HUES64 (cell line): ENCODE measurements around the gene S100P.
"Not testable (repeated sequence)": the region's sequence is repeated elsewhere in the genome, so short reads cannot be mapped to it uniquely, and the experiment has no call there.

ENCODE experiments used
- H3K27ac ChIP-seq: 2 replicates; pipeline ENCODE4 v1.7.0; 2013; ENCODE audit warnings: low read depth, low read length, inconsistent platforms
- H3K27me3 ChIP-seq: 2 replicates; pipeline ENCODE4 v1.6.1; 2013; ENCODE audit warnings: mild to moderate bottlenecking, low read length; ENCODE audit not compliant: insufficient read depth
- H3K36me3 ChIP-seq: 2 replicates; pipeline ENCODE4 v1.6.1; 2013; ENCODE audit warnings: mild to moderate bottlenecking, low read length; ENCODE audit not compliant: insufficient read depth
- H3K4me1 ChIP-seq: 2 replicates; pipeline ENCODE4 v1.6.1; 2013; ENCODE audit warnings: mild to moderate bottlenecking, low read length, moderate library complexity; ENCODE audit not compliant: insufficient read depth
- H3K4me3 ChIP-seq: 2 replicates; pipeline ENCODE4 v1.5.1; 2013; ENCODE audit warnings: mild to moderate bottlenecking, low read length, moderate library complexity
- H3K9ac ChIP-seq: 2 replicates; pipeline ENCODE4 v1.6.1; 2013; ENCODE audit warnings: mild to moderate bottlenecking, low read depth, low read length
- H3K9me3 ChIP-seq: 2 replicates; pipeline ENCODE4 v1.6.1; 2013; ENCODE audit warnings: low read depth, low read length; ENCODE audit not compliant: insufficient read depth
- WGBS: fragments of 150-250, 120-280 bp; methylation state at CpG from one replicate; pipeline ENCODE4 v1.1.7; 2013; ENCODE audit warnings: missing lambda C conversion rate; 5-methylcytosine and 5-hydroxymethylcytosine counted together

S100P gene

GRCh38 chr4:6658597-6659075 is 35.0 kb upstream of the S100P start:
- Histone ChIP-seq H3K36me3 (no peaks in the 10 kb centered on the region), H3K4me3 (peak overlapping the region; percentile 45), H3K9ac (0 out of 2 replicates have a peak overlapping the region, but pooled peaks have one; percentile 47), H3K9me3 (no peaks in the 10 kb centered on the region), H3K27ac (no peak overlapping the region), H3K4me1 (0 out of 2 replicates have a peak, but pooled peaks cover 6% of the 10 kb centered on the region), H3K27me3 (peaks cover 47% of the 10 kb centered on the region)
- WGBS = 24% methylated on average over 51 of the region's 52 CpGs

GRCh38 chr4:6659897-6660296 is 33.8 kb upstream of the S100P start:
- WGBS = 92% methylated on average over 2 of the region's 2 CpGs
- Histone ChIP-seq H3K4me3 (no peak overlapping the region), H3K4me1 (0 out of 2 replicates have a peak, but pooled peaks cover 6% of the 10 kb centered on the region), H3K9me3 (no peaks in the 10 kb centered on the region), H3K27me3 (peaks cover 59% of the 10 kb centered on the region), H3K27ac (no peak overlapping the region), H3K9ac (no peak overlapping the region), H3K36me3 (no peaks in the 10 kb centered on the region)

DNA sequence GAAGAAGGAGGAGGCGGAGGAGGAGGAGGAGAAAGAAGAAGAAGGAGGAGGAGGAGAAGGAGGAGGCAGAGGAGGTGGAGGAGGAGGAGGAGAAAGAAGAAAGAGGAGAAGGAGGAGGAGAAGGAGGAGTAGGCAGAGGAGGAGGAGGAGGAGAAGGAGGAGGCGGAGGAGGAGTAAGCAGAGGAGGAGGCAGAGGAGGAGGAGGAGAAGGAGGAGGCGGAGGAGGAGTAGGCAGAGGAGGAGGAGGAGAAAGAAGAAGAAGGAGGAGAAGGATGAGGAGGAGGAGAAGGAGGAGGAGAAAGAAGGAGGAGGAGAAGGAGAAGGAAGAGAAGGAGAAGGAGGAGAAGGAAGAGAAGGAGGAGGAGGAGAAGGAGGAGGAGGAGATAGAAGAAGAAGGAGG is 33.2 kb upstream of the S100P start:
- Histone ChIP-seq H3K36me3 (no peaks in the 10 kb centered on the region), H3K4me3 (no peak overlapping the region), H3K4me1 (0 out of 2 replicates have a peak, but pooled peaks cover 6% of the 10 kb centered on the region), H3K9me3 (no peaks in the 10 kb centered on the region), H3K27me3 (peaks cover 60% of the 10 kb centered on the region), H3K9ac (no peak overlapping the region), H3K27ac (no peak overlapping the region)
- WGBS = 80% methylated on average over 3 of the region's 3 CpGs

DNA sequence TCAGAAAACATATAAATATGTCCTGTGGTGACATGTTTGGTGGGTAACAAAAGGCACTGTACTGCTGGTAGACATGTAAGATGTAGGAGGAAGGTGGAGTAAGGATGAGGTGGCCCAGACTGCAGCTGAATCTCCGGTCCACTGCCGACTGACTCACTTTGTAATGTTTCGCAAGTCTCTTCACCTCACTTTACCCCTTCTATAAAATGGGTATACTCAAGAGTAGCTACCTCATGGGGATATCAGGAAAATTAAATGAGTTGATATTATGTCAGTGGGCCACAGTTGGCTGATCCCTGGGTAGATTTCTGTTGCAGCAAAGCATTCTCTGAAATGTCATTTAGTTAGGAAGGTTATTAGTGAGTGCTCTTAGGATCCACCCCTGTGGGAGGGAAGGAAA is 31.1 kb upstream of the S100P start:
- Histone ChIP-seq H3K36me3 (no peaks in the 10 kb centered on the region), H3K9ac (no peak overlapping the region), H3K27me3 (peaks cover 60% of the 10 kb centered on the region), H3K4me1 (0 out of 2 replicates have a peak, but pooled peaks cover 6% of the 10 kb centered on the region), H3K27ac (no peak overlapping the region), H3K4me3 (no peak overlapping the region), H3K9me3 (no peaks in the 10 kb centered on the region)
- WGBS = no CpG with 5 or more reads among the region's 3 CpGs

DNA sequence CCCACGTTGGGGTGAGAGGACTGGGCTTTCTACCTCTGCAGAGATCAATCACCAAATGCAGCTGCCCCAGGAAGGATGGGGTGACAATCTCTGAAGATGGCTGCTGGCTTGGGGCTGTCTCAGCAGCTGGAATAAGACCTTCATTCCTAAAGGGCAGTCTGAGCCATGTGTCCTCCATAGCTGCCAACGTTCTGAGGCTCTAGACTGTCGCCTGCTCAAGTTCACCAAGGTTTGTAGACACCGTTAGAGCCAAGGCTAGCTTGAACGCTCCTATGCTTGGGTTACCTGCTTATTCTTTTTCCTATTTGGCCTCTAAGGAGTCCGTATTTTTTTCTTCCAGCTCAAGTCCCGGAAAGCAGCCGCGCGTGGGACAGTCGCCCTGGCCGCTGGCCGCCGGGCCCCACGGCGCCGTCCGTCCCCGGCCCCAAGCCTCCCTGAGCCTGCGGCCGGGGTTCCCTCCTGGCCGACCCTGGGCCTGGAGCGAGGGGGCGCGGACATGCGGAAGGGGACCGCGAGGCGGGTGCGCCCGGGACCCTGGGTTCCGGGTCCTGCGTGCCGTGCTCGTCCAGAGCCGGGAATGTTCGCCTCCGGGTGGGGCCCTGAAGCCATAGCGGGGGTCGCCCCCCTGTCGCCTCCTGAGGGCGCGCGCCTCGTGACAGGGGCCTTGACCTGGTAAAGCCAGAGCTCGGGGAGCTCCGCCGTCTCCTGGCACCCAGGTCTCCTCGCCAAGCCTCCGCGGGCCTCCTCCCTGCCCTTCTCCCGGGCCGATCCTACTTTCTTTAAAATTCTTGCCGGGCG is 29.9 kb upstream of the S100P start:
- peaks cover 48% of the 10 kb centered on the region for H3K27me3 ChIP-seq
- H3K9me3 ChIP-seq = no peaks in the 10 kb centered on the region
- H3K4me3 ChIP-seq = peak overlapping the region; percentile 40
- no peak overlapping the region for H3K9ac ChIP-seq
- 93% methylated on average over 55 of the region's 55 CpGs for WGBS
- H3K27ac ChIP-seq = no peak overlapping the region
- no peaks in the 10 kb centered on the region for H3K4me1 ChIP-seq
- H3K36me3 ChIP-seq = no peaks in the 10 kb centered on the region

- WGBS = 98% methylated on average over 9 of the region's 9 CpGs
- no peaks in the 10 kb centered on the region; the same call in 1 of the 2 replicates for H3K36me3 ChIP-seq
- no peak overlapping the region for H3K9ac ChIP-seq
- peaks cover 33% of the 10 kb centered on the region for H3K27me3 ChIP-seq
- no peaks in the 10 kb centered on the region for H3K9me3 ChIP-seq
- no peaks in the 10 kb centered on the region for H3K4me1 ChIP-seq
- H3K4me3 ChIP-seq = no peak overlapping the region
- H3K27ac ChIP-seq = no peak overlapping the region
Measured at GRCh38 chr4:6665320-6665654, 28.4 kb upstream of the S100P start.

DNA sequence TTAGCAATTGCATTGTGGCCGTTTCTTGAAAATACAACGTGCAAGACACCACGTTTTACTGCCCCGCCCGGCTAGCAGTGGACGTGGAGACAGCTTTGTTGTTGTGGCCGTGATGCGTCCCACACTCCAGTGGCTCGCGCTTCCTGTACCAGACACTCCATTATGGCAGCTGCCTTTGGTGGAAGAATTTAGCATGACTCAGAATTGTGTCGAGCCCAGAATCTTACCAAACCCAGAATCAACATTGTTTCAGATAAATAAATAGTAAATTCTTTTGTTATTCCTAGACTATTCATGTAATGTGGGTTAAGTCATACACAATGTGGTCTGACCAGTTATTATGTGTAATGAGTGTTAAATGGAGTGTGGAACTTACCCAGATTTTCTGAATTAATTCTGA is 25.3 kb upstream of the S100P start:
- Histone ChIP-seq H3K9me3 (no peaks in the 10 kb centered on the region), H3K27ac (no peak overlapping the region), H3K36me3 (no peaks in the 10 kb centered on the region; the same call in 1 of the 2 replicates), H3K4me3 (no peak overlapping the region), H3K27me3 (peaks cover 16% of the 10 kb centered on the region), H3K9ac (no peak overlapping the region), H3K4me1 (no peaks in the 10 kb centered on the region)
- 93% methylated on average over 10 of the region's 11 CpGs for WGBS

DNA sequence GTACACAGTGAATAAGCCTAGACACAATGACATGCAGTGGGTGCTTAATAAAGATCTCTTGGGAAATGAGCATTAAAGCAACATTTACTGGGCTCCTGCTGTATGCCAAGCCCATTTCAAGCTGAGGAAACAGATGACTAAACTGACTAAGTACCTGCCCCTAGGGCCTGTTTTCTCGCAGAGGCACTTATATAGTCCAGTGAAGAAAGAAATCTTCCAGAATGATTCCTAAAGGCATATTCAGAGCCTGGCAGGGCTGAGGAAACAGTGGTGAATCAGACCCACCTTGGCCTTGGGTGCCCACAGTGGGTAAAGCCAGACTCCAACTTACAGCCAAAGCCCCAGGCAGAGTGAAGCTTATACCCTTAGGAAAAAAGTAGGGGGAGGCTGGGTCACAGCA is 22.0 kb upstream of the S100P start:
- Histone ChIP-seq H3K36me3 (peaks cover 14% of the 10 kb centered on the region), H3K4me3 (no peak overlapping the region), H3K9ac (no peak overlapping the region), H3K27me3 (no peaks in the 10 kb centered on the region), H3K27ac (no peak overlapping the region), H3K4me1 (peaks cover 14% of the 10 kb centered on the region; the same call in 1 of the 2 replicates), H3K9me3 (no peaks in the 10 kb centered on the region)
- 100% methylated on average over 1 of the region's 1 CpG for WGBS

DNA sequence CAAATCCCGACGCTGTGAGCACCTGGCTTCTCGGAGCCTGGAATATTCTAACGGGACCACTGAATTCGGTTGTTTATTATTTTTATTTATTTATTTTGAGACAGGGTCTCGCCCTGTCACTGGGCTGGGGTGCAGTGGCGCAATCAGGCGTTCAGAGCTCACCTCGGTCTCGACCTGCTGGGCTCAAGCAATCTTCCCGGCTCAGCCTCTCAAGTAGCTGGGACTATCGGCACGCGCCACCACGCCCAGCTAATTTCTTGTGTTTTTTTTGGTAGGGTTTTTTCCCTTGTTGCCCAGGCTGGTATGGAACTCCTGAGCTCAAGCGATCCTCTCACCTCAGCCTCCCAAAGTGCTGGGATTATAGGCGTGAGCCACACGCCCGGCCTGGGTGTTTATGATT is 21.5 kb upstream of the S100P start:
- Histone ChIP-seq H3K4me1 (peaks cover 14% of the 10 kb centered on the region; the same call in 1 of the 2 replicates), H3K4me3 (no peak overlapping the region), H3K36me3 (peaks cover 17% of the 10 kb centered on the region), H3K27ac (no peak overlapping the region), H3K27me3 (no peaks in the 10 kb centered on the region), H3K9me3 (no peaks in the 10 kb centered on the region), H3K9ac (no peak overlapping the region)
- WGBS = 96% methylated on average over 19 of the region's 19 CpGs

GRCh38 chr4:6672541-6673190 is 21.0 kb upstream of the S100P start:
- Histone ChIP-seq H3K4me1 (peaks cover 14% of the 10 kb centered on the region; the same call in 1 of the 2 replicates), H3K36me3 (peaks cover 23% of the 10 kb centered on the region)
- H3K4me3 ChIP-seq, H3K27me3 ChIP-seq, H3K27ac ChIP-seq, H3K9me3 ChIP-seq, H3K9ac ChIP-seq: not testable (repeated sequence)
- WGBS = 96% methylated on average over 34 of the region's 34 CpGs

- H3K4me3 ChIP-seq = peak overlapping the region; percentile 88
- not testable (repeated sequence) for H3K27ac ChIP-seq, H3K27me3 ChIP-seq, H3K9me3 ChIP-seq
- H3K36me3 ChIP-seq = peaks cover 24% of the 10 kb centered on the region
- peaks cover 14% of the 10 kb centered on the region; the same call in 1 of the 2 replicates for H3K4me1 ChIP-seq
- WGBS = 71% methylated on average over 14 of the region's 14 CpGs
- peak overlapping the region; percentile 38; the same call in 1 of the 2 replicates for H3K9ac ChIP-seq
Measured at GRCh38 chr4:6673191-6673659, 20.5 kb upstream of the S100P start.
